Measurements from ENCODE around the gene ADGRA1. TPM values are rescaled to one million over a fixed set of nuclear protein-coding genes. Genes with fewer than 3 reads are reported as not detected.

Gene ADGRA1
- total RNA-seq, 1 donor: not detected

DNA sequence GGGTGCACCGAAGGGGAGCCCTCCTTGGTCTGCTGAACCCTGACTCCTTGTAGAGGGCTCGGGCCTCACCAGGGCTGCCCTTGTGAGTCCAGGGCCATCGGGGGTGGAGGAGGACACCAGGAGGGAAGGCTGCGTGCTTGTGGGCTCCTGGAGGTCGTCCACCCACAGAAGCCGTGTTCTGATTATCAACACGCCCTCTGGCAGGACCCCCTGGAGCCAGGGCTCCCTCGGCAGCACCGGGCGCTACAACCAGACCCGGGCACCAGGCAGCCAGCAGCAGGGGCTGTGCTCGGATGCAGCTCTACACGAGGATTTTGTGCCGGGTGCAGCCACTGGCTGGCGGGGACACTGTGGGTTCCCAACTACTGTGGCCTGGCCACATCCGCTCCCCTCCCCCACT, 6.1 kb upstream of the ADGRA1 start:
- DNase-seq (ENCODE audit: low read depth): no peak
- TF ChIP-seq, protein P1, sequence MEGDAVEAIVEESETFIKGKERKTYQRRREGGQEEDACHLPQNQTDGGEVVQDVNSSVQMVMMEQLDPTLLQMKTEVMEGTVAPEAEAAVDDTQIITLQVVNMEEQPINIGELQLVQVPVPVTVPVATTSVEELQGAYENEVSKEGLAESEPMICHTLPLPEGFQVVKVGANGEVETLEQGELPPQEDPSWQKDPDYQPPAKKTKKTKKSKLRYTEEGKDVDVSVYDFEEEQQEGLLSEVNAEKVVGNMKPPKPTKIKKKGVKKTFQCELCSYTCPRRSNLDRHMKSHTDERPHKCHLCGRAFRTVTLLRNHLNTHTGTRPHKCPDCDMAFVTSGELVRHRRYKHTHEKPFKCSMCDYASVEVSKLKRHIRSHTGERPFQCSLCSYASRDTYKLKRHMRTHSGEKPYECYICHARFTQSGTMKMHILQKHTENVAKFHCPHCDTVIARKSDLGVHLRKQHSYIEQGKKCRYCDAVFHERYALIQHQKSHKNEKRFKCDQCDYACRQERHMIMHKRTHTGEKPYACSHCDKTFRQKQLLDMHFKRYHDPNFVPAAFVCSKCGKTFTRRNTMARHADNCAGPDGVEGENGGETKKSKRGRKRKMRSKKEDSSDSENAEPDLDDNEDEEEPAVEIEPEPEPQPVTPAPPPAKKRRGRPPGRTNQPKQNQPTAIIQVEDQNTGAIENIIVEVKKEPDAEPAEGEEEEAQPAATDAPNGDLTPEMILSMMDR (IDR thresholded peaks at IDR 0.05; ENCODE audit: insufficient read depth, low read length): no peak
- H3K4me3 ChIP-seq (ENCODE audit: low read depth, low read length): no peak overlapping the region

DNA sequence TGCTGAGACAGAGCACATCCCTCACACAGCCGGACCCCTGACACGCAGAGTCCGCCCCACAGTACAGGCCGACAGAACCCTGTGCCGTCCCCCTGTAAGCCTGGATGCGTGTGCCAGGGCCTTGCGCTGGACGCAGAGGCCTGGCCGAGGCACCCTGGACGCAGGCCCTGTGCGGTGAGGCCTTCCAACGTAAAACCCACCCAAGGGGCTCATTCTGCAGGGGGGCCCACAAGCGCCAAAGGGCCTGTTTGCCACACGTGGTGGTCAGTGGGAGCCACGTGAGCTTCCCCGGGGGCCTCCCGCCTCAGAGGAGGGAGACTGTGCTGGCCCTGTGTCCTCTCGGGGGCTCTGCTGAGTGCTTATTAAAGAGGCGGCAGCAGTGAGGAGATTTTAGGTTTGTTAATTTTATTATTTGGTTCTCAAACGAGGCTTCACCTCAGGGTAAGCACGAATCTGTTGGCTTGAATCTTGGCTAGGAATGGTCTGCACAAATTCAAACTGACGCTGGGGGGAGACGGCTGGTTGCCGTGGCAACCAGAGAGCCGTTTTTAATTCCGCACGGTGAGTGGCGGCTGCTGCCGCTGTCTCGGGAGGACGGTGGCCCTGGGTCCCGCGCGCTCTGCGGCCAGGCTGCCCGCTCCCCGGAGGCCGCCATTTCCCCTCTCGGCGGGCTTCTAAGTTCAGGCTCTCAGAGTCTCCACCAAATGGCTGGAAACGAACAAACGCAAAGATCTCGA, 4.9 kb upstream of the ADGRA1 start:
- H3K4me3 ChIP-seq (ENCODE audit: low read depth, low read length): no peak overlapping the region
- DNase-seq (ENCODE audit: low read depth): no peak
- TF ChIP-seq, protein P1 (IDR thresholded peaks at IDR 0.05; ENCODE audit: insufficient read depth, low read length): no peak

DNA sequence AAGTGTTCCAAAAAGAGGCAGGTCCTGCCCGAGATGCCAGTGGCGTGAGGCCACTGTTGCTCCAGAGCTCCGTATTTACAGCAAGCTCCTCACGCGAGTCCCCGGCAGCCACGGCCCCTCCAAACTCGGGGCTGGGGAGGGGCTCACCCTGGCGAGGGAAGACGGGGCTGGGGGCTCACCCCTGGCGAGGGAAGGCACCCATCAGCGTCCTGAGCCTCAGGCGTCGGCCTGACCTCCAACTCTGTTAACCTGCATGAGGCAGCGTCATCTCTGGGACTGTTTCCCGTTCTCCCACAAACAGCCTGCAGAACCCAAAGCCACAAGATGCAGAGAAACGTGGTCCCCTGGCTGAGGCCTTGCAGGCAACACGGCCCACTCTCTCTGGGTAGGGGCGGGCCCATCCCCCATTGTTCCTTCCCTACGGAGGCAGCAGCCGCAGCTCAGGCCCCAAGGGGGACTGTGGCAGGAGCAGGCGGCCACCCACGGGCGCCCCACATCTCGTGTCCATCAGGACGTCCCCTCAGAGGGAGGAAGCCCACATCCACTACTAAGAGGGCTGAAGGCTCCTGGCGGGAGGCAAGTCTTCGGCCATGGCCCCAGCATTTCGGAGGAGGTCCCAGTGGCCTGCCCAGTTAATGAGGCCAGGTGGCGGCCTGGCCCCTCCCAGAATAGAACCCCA, 4.2 kb upstream of the ADGRA1 start:
- TF ChIP-seq, protein P1 (IDR thresholded peaks at IDR 0.05; ENCODE audit: insufficient read depth, low read length): no peak
- no peak for DNase-seq (ENCODE audit: low read depth)
- no peak overlapping the region for H3K4me3 ChIP-seq (ENCODE audit: low read depth, low read length)

DNA sequence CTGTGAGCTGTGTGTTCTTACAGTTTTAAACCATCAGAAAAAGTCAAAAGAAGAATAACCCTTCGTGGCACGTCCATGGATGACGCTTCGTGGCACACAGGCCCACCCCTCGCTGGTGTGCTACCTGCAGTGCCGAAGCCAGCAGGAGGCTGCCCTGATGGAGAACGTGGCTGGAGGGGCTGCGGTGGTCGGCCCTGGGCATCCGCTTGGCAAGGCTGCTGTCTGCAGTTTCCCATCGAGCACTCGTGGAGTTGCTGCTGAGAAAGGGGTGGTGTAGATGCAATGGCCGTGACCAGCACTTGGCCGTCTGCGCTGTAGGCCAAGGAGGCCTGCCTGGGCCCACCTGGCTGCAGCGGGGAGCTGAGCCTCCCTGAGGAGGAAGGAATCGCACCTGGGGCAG, 3.2 kb upstream of the ADGRA1 start:
- TF ChIP-seq, protein P1 (IDR thresholded peaks at IDR 0.05; ENCODE audit: insufficient read depth, low read length): no peak
- no peak for DNase-seq (ENCODE audit: low read depth)
- H3K4me3 ChIP-seq (ENCODE audit: low read depth, low read length): no peak overlapping the region

DNA sequence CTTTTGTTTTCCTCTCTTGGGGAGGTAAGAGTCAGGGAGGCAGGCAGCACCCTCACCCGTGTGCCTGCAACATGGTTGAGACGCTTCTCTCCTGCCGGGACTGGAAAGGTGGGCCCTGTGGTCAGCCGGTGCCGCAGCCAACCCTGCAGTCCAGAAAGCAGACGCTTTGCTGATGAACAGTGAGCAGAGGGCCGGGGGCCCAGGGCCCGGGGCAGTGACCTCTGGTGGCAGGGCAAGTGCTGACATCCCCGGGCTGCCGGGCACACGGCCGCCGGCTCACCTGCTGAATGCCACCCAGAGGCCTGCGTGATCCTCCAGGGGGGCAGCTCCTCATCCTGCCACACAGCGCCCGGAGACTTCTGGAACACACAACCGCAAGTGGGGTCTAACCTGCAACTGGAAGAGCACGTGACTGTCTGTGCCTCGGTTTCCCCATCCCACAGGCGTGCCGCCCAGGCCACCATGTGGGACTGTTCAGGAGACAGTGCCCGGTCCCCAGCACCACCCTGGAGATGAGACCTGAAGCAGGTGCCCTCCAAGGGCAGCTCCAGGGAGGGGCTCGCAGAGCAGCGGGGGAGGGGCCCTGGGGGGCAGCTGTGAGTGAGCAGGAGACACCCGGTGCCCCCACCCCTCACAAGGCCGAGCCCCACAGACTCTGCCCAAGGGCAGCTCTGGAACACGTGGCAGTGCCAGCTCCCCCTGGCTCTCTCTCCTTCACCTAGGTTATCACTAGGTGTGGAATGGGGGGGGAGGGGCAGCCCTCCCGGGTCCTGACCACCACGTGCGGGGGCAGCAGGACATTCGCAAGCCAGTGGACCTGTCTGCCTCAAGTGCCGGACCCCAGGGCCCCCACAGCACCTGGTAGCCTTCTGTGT, 2.2 kb upstream of the ADGRA1 start:
- DNase-seq (ENCODE audit: low read depth): no peak
- TF ChIP-seq, protein P1 (IDR thresholded peaks at IDR 0.05; ENCODE audit: insufficient read depth, low read length): no peak
- H3K4me3 ChIP-seq (ENCODE audit: low read depth, low read length): no peak overlapping the region

DNA sequence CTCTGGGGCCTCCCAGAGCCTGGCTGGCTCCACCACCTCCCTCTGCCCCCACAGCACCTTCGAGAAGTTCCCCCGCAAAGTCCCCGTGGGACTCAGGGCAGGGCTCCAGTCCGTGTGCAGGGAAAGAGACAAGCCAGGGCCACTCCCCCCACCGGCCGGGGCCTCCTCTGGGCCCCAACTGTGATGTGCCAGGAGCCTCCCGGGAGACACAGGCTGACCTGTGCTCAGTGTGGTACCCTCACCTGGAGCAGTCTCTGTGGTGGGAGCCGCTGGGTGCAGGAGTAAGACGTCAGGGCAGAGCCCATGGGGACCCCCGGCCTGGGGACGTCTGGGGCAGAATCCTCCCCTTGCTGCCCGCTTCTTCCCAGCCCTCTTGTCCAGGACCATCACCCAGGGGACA, 1.5 kb upstream of the ADGRA1 start:
- TF ChIP-seq, protein P1 (IDR thresholded peaks at IDR 0.05; ENCODE audit: insufficient read depth, low read length): no peak
- no peak for DNase-seq (ENCODE audit: low read depth)
- H3K4me3 ChIP-seq (ENCODE audit: low read depth, low read length): no peak overlapping the region
